Measurements from ENCODE around the gene PAPOLA.

GRCh38 chr14:96582411-96582961 is 80.3 kb downstream of the PAPOLA start:
- TF ChIP-seq POLR2AphosphoS5 (IDR thresholded peaks at IDR 0.05; ENCODE audit: low read depth, low read length) (no peak), SIN3A (IDR thresholded peaks at IDR 0.05; ENCODE audit: borderline replicate concordance, insufficient read depth, low read length) (no peak), TAF1 (IDR thresholded peaks at IDR 0.05; ENCODE audit: borderline replicate concordance, insufficient read depth, low read length) (no peak), FOXP2 (optimal IDR thresholded peaks at IDR 0.05; ENCODE audit: borderline replicate concordance, extremely low read depth, extremely low read length, insufficient read depth) (no peak)

Data from PFSK-1 (cell line).